Keratinocyte (primary cell): ENCODE measurements around the gene CADM2.

Experiments
- EZH2 ChIP-seq: IDR thresholded peaks from one replicate; pipeline ENCODE4 v1.6.1; 2012; ENCODE audit warnings: inconsistent platforms, mild to moderate bottlenecking, low read length, moderate library complexity
- TF ChIP-seq, protein P1 (sequence below), 3 experiments: IDR thresholded peaks in 1 of 3; conservative IDR thresholded peaks in 1 of 3; optimal IDR thresholded peaks in 1 of 3; 2 replicates in 2 of 3; 3 replicates in 1 of 3; pipeline versions ENCODE3 to v1.5.1; 2011; ENCODE audit warnings: low read length in 3 of 3, mild to moderate bottlenecking in 3 of 3, moderate library complexity in 2 of 3, control low read depth in 1 of 3, inconsistent platforms in 1 of 3; ENCODE audit not compliant: insufficient read depth in 2 of 3; ENCODE audit errors: extremely low read depth in 1 of 3

DNA sequence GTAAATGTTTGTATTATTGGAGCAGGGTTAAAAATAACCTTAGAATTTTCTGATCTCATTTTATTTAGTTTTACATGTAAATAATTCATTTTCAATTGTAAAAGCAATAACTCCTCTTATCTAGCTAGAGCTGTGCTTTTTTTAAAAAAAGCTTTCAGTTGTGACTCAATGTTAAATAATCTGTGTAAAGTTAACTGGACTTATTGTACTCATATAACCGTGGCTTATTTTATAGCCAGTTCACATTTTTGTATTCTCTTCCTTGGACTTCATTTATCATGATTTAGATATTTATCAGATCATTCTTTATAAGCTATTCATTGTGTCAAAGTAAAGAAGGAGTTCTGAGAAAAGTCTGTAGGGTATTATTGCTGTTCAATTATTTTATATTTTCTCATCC, 435.6 kb downstream of the CADM2 start:
- TF ChIP-seq, protein P1, sequence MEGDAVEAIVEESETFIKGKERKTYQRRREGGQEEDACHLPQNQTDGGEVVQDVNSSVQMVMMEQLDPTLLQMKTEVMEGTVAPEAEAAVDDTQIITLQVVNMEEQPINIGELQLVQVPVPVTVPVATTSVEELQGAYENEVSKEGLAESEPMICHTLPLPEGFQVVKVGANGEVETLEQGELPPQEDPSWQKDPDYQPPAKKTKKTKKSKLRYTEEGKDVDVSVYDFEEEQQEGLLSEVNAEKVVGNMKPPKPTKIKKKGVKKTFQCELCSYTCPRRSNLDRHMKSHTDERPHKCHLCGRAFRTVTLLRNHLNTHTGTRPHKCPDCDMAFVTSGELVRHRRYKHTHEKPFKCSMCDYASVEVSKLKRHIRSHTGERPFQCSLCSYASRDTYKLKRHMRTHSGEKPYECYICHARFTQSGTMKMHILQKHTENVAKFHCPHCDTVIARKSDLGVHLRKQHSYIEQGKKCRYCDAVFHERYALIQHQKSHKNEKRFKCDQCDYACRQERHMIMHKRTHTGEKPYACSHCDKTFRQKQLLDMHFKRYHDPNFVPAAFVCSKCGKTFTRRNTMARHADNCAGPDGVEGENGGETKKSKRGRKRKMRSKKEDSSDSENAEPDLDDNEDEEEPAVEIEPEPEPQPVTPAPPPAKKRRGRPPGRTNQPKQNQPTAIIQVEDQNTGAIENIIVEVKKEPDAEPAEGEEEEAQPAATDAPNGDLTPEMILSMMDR (optimal IDR thresholded peaks at IDR 0.05 in 1 of 3, IDR thresholded peaks at IDR 0.05 in 1 of 3, conservative IDR thresholded peaks at IDR 0.05 in 1 of 3; ENCODE audit: extremely low read depth in 1 of 3, insufficient read depth in 2 of 3, low read length in 3 of 3): no peak
- no peak for TF ChIP-seq EZH2
